ENCODE data around the gene SLC22A23.
"Not testable (repeated sequence)": the region's sequence is repeated elsewhere in the genome, so short reads cannot be mapped to it uniquely, and the experiment has no call there.

Gene SLC22A23

GRCh38 chr6:3259491-3259958 is 197.3 kb downstream of the SLC22A23 start:
- peak; percentile 41 for DNase-seq

- DNase-seq, result peak; percentile 84
These were observed 197.9 kb downstream of the SLC22A23 start, which contains the start of gene PSMG4 for GRCh38 chr6:3258720-3259490. Gene PSMG4, plus strand, starts transcription at chr6:3258947. Its CDS starts 76 bp downstream, at chr6:3259023.

- no peak for DNase-seq
These were observed 198.6 kb downstream of the SLC22A23 start for GRCh38 chr6:3258201-3258600.

GRCh38 chr6:3253597-3253961 is 203.3 kb downstream of the SLC22A23 start:
- DNase-seq, result no peak

- DNase-seq, result no peak
These were observed 203.8 kb downstream of the SLC22A23 start for GRCh38 chr6:3252861-3253596.

GRCh38 chr6:3252369-3252768 is 204.5 kb downstream of the SLC22A23 start:
- DNase-seq, result no peak

- peak; percentile 90 for DNase-seq
These were observed 205.2 kb downstream of the SLC22A23 start for GRCh38 chr6:3251462-3252314.

- no peak for DNase-seq
These were observed 206.6 kb downstream of the SLC22A23 start for GRCh38 chr6:3250231-3250675.

- DNase-seq, result no peak
These were observed 207.0 kb downstream of the SLC22A23 start for GRCh38 chr6:3249821-3250220.

- peak; percentile 75 for DNase-seq
These were observed 209.3 kb downstream of the SLC22A23 start for GRCh38 chr6:3247255-3248146.

- no peak for DNase-seq
These were observed 211.6 kb downstream of the SLC22A23 start for GRCh38 chr6:3245216-3245615.

GRCh38 chr6:3244832-3245161 is 212.1 kb downstream of the SLC22A23 start:
- not testable (repeated sequence) for DNase-seq

GRCh38 chr6:3244003-3244831 is 212.6 kb downstream of the SLC22A23 start:
- no peak for DNase-seq

GRCh38 chr6:3242768-3243167 is 214.1 kb downstream of the SLC22A23 start:
- no peak for DNase-seq

GRCh38 chr6:3241745-3242144 is 215.1 kb downstream of the SLC22A23 start:
- not testable (repeated sequence) for DNase-seq

- no peak for DNase-seq
These were observed 216.3 kb downstream of the SLC22A23 start for GRCh38 chr6:3240595-3240994.

GRCh38 chr6:3239110-3239830 is 217.6 kb downstream of the SLC22A23 start:
- no peak for DNase-seq

GRCh38 chr6:3237761-3238662 is 218.8 kb downstream of the SLC22A23 start:
- DNase-seq, result no peak

- DNase-seq, result no peak
These were observed 220.8 kb downstream of the SLC22A23 start for GRCh38 chr6:3236005-3236404.

Measured in NCI-H748 treated with DMSO at 0.1 percent for 48 hours (cell line).